Smooth muscle cell (in vitro differentiated cells): ENCODE measurements around the gene KRTAP5-1. TPM values are rescaled to one million over a fixed set of nuclear protein-coding genes. Genes with fewer than 3 reads are reported as not detected.

Experiments
- DNase-seq: peaks from one replicate; lab custom pipeline; 2025; ENCODE audit not compliant: unreplicated experiment; lab: John Stamatoyannopoulos, UW
- H2AFZ ChIP-seq: fragments of 200-600 bp; sonication (generic); 2 replicates; pipeline ENCODE4 v1.6.0; 2016; ENCODE audit warnings: antibody characterized with exemption, low read depth, mild to moderate bottlenecking
- H3F3A ChIP-seq: fragments of 200-600 bp; sonication (generic); 2 replicates; pipeline ENCODE4 v1.6.0; 2017; ENCODE audit warnings: antibody characterized with exemption, low read depth
- H3K27ac ChIP-seq: fragments of 200-600 bp; sonication (generic); 2 replicates; pipeline ENCODE4 v1.5.1; 2016; ENCODE audit warnings: low read depth, mild to moderate bottlenecking
- H3K27me3 ChIP-seq: fragments of 200-600 bp; sonication (generic); 2 replicates; pipeline ENCODE4 v1.6.1; 2016; ENCODE audit warnings: low read depth, mild to moderate bottlenecking
- H3K36me3 ChIP-seq: fragments of 200-600 bp; sonication (generic); 2 replicates; pipeline ENCODE4 v1.5.1; 2016; ENCODE audit warnings: low read depth
- H3K4me1 ChIP-seq: fragments of 200-600 bp; sonication (generic); 2 replicates; pipeline ENCODE4 v1.5.1; 2016; ENCODE audit warnings: low read depth
- H3K4me2 ChIP-seq: fragments of 200-600 bp; sonication (generic); 2 replicates; pipeline ENCODE4 v1.6.0; 2016; ENCODE audit warnings: mild to moderate bottlenecking
- H3K4me3 ChIP-seq: fragments of 200-600 bp; sonication (generic); 2 replicates; pipeline ENCODE4 v1.5.1; 2016; ENCODE audit warnings: mild to moderate bottlenecking
- H3K79me2 ChIP-seq: fragments of 200-600 bp; sonication (generic); 2 replicates; pipeline ENCODE4 v1.6.0; 2016; ENCODE audit warnings: low read depth, mild to moderate bottlenecking
- H3K9ac ChIP-seq: fragments of 200-600 bp; sonication (generic); 2 replicates; pipeline ENCODE4 v1.6.0; 2016; ENCODE audit warnings: low read depth
- H3K9me3 ChIP-seq: fragments of 200-600 bp; sonication (generic); replicated peaks from 2 replicates; pipeline ENCODE4 v1.5.1; 2016; ENCODE audit warnings: low read depth
- H4K20me1 ChIP-seq: fragments of 200-600 bp; sonication (generic); 2 replicates; pipeline ENCODE4 v1.6.0; 2016; ENCODE audit warnings: low read depth
- CTCF ChIP-seq: fragments of 200-600 bp; sonication (generic); IDR thresholded peaks from 2 replicates; pipeline ENCODE4 v1.5.1; 2017; ENCODE audit warnings: borderline replicate concordance, mild to moderate bottlenecking, antibody characterized with exemption; ENCODE audit not compliant: insufficient read depth, poor library complexity, severe bottlenecking
- WGBS: methylation state at CpG from one replicate; pipeline ENCODE4 v1.1.7; 2016; ENCODE audit warnings: low lambda C conversion rate; 5-methylcytosine and 5-hydroxymethylcytosine counted together
- polyA plus RNA-seq: library from polyadenylated mRNA; unstranded; fragments of >200 nt; fragmentation: Nextera tagmentation; extraction: Ambion mirVana; gene quantifications from 2 replicates; pipeline ENCODE4 v1.2.1, GENCODE V29; 2016
- total RNA-seq: library from RNA; depleted of rRNA; stranded (reverse); fragments of >200 nt; gene quantifications from 2 replicates; pipeline ENCODE4 v1.2.3, GENCODE V29; 2014

Gene KRTAP5-1
- total and polyA plus RNA-seq, 2 experiments from 2014 or later: not detected

DNA sequence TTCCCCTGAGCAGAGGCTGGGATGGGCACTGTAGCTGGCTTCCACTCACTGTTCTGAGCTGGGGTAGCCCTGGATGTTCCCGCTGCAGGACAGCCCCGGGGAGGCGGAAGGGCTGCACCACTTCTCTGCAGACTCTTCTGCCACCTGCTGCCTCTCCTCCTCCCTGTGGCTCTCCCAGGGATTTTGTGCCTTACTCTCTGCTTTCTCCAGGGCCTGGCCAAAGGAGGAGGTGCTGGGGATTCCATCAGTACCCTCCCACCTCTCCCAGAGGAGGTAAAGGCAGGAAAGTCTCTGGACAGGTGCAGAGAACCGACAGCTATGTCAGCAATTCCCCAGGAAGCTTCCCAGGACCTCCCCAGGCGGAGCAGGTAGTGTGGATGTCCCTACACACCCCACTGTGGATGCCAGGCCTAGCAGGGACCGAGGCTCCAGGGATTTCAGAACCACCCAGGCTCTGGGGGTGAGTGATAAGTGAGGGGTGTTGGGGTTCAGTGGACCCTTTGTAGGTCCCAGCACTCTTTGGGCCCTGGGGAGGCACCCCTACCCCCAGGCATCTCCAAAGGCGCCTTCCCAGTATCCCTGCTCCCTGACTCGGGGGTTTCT lies 24.3 kb downstream of the KRTAP5-1 start:
- Histone ChIP-seq H3K9ac (no peak overlapping the region), H3K27ac (no peak overlapping the region), H3K79me2 (no peaks in the 10 kb centered on the region), H3K36me3 (no peaks in the 10 kb centered on the region), H3F3A (no peaks in the 10 kb centered on the region), H3K4me3 (no peak overlapping the region), H3K9me3 (no peaks in the 10 kb centered on the region), H2AFZ (no peak overlapping the region), H3K4me2 (no peak overlapping the region), H3K4me1 (peaks cover 11% of the 10 kb centered on the region), H3K27me3 (no peaks in the 10 kb centered on the region), H4K20me1 (peaks cover 79% of the 10 kb centered on the region)
- TF ChIP-seq CTCF: no peak
- 94% methylated on average over 8 of the region's 8 CpGs for WGBS
- no peak for DNase-seq

DNA sequence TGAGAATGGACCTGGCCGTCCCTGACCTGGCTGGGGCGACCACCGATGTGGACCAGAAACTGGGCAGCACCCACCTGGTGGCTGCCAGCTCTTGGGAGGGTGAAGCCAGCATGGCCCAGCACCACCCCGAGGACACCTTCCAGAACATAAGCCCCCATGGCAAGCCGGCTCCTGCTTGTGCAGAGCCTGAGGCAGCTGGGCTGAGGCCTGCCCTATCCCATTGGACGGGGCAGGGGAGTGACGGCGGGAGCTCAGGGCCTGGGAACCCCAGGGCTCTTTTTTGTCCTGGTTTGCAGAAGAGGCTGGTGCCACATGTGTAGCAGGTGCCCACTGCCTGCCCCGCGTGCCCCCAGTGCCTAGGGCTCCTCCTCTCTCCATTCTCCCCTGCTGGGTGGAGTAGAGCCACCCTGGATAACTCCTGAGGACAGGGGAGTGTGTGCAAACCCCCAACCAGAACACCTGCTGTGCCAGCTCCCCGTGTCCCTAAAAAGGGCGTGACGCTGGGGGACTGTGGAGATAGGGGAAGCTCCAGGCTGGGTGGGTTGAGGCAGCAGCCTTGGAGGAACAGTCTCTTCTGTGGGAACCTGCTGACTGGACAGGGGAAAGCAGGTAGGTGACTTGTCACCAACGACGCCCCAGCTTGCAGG lies 25.0 kb downstream of the KRTAP5-1 start:
- Histone ChIP-seq H3F3A (no peaks in the 10 kb centered on the region), H3K27me3 (no peaks in the 10 kb centered on the region), H3K9me3 (no peaks in the 10 kb centered on the region), H3K4me3 (no peak overlapping the region), H3K4me2 (no peak overlapping the region), H2AFZ (no peak overlapping the region), H3K36me3 (no peaks in the 10 kb centered on the region), H3K27ac (no peak overlapping the region), H3K9ac (no peak overlapping the region), H4K20me1 (peaks cover 79% of the 10 kb centered on the region), H3K79me2 (no peaks in the 10 kb centered on the region), H3K4me1 (peaks cover 11% of the 10 kb centered on the region)
- no peak for DNase-seq
- WGBS: 90% methylated on average over 15 of the region's 15 CpGs
- no peak for TF ChIP-seq CTCF

DNA sequence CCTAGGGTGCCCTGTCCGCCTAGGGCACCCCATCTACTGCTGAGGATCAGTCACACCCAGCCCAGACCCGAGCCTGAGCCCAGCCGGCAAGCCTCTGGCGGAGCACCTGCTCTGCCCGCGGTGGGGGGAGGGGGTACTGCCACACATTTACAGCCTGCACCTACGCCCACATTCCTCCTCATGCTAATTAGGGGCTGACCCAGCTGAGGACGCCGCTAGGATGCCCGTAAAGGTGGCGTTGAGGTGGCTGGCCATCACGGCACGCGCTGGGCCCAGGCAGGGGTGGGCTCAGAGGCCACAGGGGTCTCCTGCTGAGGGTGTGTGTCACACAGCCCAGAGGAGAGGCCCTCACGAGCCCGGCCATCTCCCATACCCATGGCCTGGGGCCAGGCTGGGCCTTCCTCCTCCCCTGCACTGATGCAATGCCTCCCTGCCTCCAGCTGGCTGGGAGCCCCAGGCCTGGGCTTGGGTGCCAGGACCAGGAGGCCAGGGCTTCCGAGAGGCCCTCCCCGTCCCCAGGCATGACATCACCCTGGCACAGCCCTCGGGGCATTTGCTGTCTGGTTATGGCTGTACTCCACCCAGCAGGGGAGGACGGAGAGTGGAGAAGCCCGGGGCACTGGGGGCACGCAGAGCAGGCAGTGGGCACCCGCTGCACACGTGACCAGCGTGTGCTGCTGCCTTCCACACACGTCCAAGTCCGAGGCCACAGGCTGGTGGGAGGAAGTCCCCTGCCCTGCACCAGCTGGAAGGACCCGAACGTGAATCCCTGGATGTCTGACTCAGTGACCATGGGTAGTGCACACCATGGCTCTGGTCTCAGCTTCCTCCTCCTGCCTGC lies 25.8 kb downstream of the KRTAP5-1 start:
- TF ChIP-seq CTCF: no peak

More for the DNA sequence above, 25.8 kb downstream of the KRTAP5-1 start:
- H3K4me2 ChIP-seq: no peak overlapping the region
- no peaks in the 10 kb centered on the region for H3K9me3 ChIP-seq
- WGBS: 70% methylated on average over 29 of the region's 29 CpGs
- H3K27ac ChIP-seq: no peak overlapping the region
- H3K9ac ChIP-seq: no peak overlapping the region
- no peaks in the 10 kb centered on the region for H3F3A ChIP-seq
- no peaks in the 10 kb centered on the region for H3K79me2 ChIP-seq
- H4K20me1 ChIP-seq: peaks cover 73% of the 10 kb centered on the region
- no peak for DNase-seq
- H3K27me3 ChIP-seq: peaks cover 3% of the 10 kb centered on the region
- H3K4me3 ChIP-seq: no peak overlapping the region
- peaks cover 11% of the 10 kb centered on the region for H3K4me1 ChIP-seq
- no peaks in the 10 kb centered on the region for H3K36me3 ChIP-seq
- H2AFZ ChIP-seq: no peak overlapping the region
